Endothelial cell of umbilical vein (primary cell): ENCODE data around the gene KLHL25. TPM values are rescaled to one million over a fixed set of nuclear protein-coding genes. Genes with fewer than 3 reads are reported as not detected.
A peak's percentile ranks its signal among the peaks of the same experiment; 100 is the strongest.

Source experiments
- BruUV-seq: library from RNA; stranded (reverse); fragments of 400-500 nt; replicated peaks from 2 replicates; lab custom pipeline; 2021; lab: Mats Ljungman, UMichigan
- CTCF ChIA-PET: fragments of 300-600, 350-600 bp; sonication (Branson Sonifier 250); formaldehyde crosslinking; loops from one replicate; lab custom pipeline; 2021; ENCODE audit warnings: antibody characterized with exemption, inconsistent platforms; lab: Charles Lee
- POLR2A ChIA-PET: fragments of 300-600, 350-600 bp; sonication (Branson Sonifier 250); formaldehyde crosslinking; loops from one replicate; lab custom pipeline; 2021; ENCODE audit warnings: antibody characterized with exemption, inconsistent platforms; lab: Charles Lee
- DNase-seq: peaks from one replicate; pipeline ENCODE4 v3.0.0-alpha.2; 2011; ENCODE audit warnings: low read depth, low spot score
- FAIRE-seq: peaks from 2 replicates; lab custom pipeline; 2011; peaks lifted over from hg19 to GRCh38; lab: Jason Lieb, UNC
- H2AFZ ChIP-seq: 2 replicates; pipeline ENCODE4 v1.6.0; 2012; ENCODE audit warnings: low read depth, low read length, control low read depth, inconsistent platforms
- H3K27ac ChIP-seq: 2 replicates; pipeline ENCODE4 v1.5.1; 2011; ENCODE audit warnings: low read depth, mild to moderate bottlenecking, control low read depth, low read length, moderate library complexity; ENCODE audit not compliant: insufficient read depth
- H3K27me3 ChIP-seq, 2 experiments: 2 replicates each; pipeline versions ENCODE4 v1.6.0 to v1.6.1; 2011; ENCODE audit warnings: low read length in 2 of 2, mixed read lengths in 1 of 2; ENCODE audit not compliant: control insufficient read depth in 2 of 2, insufficient read depth in 2 of 2
- H3K36me3 ChIP-seq, 2 experiments: 2 replicates in 1 of 2; 3 replicates in 1 of 2; pipeline ENCODE4 v1.5.1; 2011; ENCODE audit warnings: low read length in 2 of 2, mild to moderate bottlenecking in 1 of 2, moderate library complexity in 1 of 2; ENCODE audit not compliant: control insufficient read depth in 2 of 2, insufficient read depth in 2 of 2; ENCODE audit errors: extremely low read depth in 1 of 2
- H3K4me1 ChIP-seq: 3 replicates; pipeline ENCODE4 v1.5.1; 2011; ENCODE audit warnings: mild to moderate bottlenecking, low read length; ENCODE audit not compliant: control insufficient read depth, insufficient read depth; ENCODE audit errors: extremely low read depth
- H3K4me2 ChIP-seq: 2 replicates; pipeline ENCODE4 v1.6.1; 2011; ENCODE audit warnings: low read length, control low read depth, mixed read lengths; ENCODE audit not compliant: insufficient read depth
- H3K4me3 ChIP-seq, 3 experiments: fragments of 200-600 bp in 1 of 3; sonication (generic), shearing (Covaris generic) in 1 of 3; replicated peaks in 1 of 3; 2 replicates each; pipeline ENCODE4 v1.5.1; 2011 to 2016; ENCODE audit warnings: control low read depth in 3 of 3, low read length in 3 of 3, mild to moderate bottlenecking in 2 of 3, inconsistent platforms in 1 of 3, low read depth in 1 of 3, moderate library complexity in 1 of 3; ENCODE audit not compliant: insufficient read depth in 1 of 3
- H3K79me2 ChIP-seq: 2 replicates; pipeline ENCODE4 v1.6.0; 2012; ENCODE audit warnings: low read length, inconsistent platforms; ENCODE audit not compliant: control insufficient read depth, insufficient read depth
- H3K9ac ChIP-seq: replicated peaks from 2 replicates; pipeline ENCODE3; 2011; ENCODE audit warnings: low read length, control low read depth; ENCODE audit not compliant: insufficient read depth; ENCODE audit errors: extremely low read depth
- H3K9me1 ChIP-seq: replicated peaks from 3 replicates; pipeline ENCODE4 v1.6.0; 2011; ENCODE audit warnings: mild to moderate bottlenecking, low read length; ENCODE audit not compliant: control insufficient read depth, insufficient read depth; ENCODE audit errors: extremely low read depth
- H3K9me3 ChIP-seq: replicated peaks from 2 replicates; pipeline ENCODE4 v1.5.1; 2012; ENCODE audit warnings: low read length, inconsistent platforms; ENCODE audit not compliant: control insufficient read depth, insufficient read depth
- H4K20me1 ChIP-seq: replicated peaks from 2 replicates; pipeline ENCODE3; 2011; ENCODE audit warnings: mild to moderate bottlenecking, low read length; ENCODE audit not compliant: control insufficient read depth, insufficient read depth; ENCODE audit errors: extremely low read depth
- EZH2 ChIP-seq: IDR thresholded peaks from 2 replicates; pipeline ENCODE4 v1.6.1; 2012; ENCODE audit warnings: borderline replicate concordance, low read depth, mild to moderate bottlenecking, moderate library complexity, low read length, inconsistent platforms; ENCODE audit not compliant: severe bottlenecking
- FOS ChIP-seq: IDR thresholded peaks from 2 replicates; pipeline ENCODE4 v1.6.1; 2011; ENCODE audit warnings: mild to moderate bottlenecking, low read length, moderate library complexity, borderline replicate concordance; ENCODE audit not compliant: insufficient read depth
- GATA2 ChIP-seq: IDR thresholded peaks from 2 replicates; pipeline ENCODE4 v1.7.0; 2011; ENCODE audit warnings: low read depth, mild to moderate bottlenecking, moderate library complexity, mixed read lengths, low read length; ENCODE audit not compliant: insufficient read length, insufficient read depth
- JUN ChIP-seq: IDR thresholded peaks from 2 replicates; pipeline ENCODE4 v1.6.1; 2011; ENCODE audit warnings: borderline replicate concordance, low read depth; ENCODE audit not compliant: insufficient read length, insufficient read depth
- MYC ChIP-seq: IDR thresholded peaks from one replicate; pipeline ENCODE4 v1.6.1; 2011; ENCODE audit warnings: mild to moderate bottlenecking, low read depth, low read length
- POLR2A ChIP-seq: IDR thresholded peaks from 2 replicates; pipeline ENCODE4 v1.6.1; 2012; ENCODE audit warnings: low read depth, mild to moderate bottlenecking, control low read depth, low read length
- POLR2AphosphoS5 ChIP-seq: IDR thresholded peaks from 2 replicates; pipeline ENCODE4 v1.6.1; 2012; ENCODE audit warnings: low read depth, mild to moderate bottlenecking, control low read depth, low read length, moderate library complexity; ENCODE audit not compliant: insufficient read depth
- dilution Hi-C: fragments of 300-500 bp; cut with MboI; formaldehyde crosslinking; loops from one replicate; pipeline ENCODE4 v1.15.0; 2019; ENCODE audit warnings: low sequenced_read_pairs; ENCODE audit not compliant: extremely low pct_ligation_motif_present
- intact Hi-C: fragments of 100-400 bp; cut with micrococcal nuclease; formaldehyde crosslinking; loops from one replicate; pipeline ENCODE4 v1.10.0; 2022
- polyA plus RNA-seq, 4 experiments: library from polyadenylated mRNA; depleted of rRNA in 3 of 4; stranded (reverse) in 3 of 4; unstranded in 1 of 4; fragments of >200 nt; gene quantifications; 2 replicates each; pipeline versions ENCODE4 v1.2.1 to v1.2.3, GENCODE V29; 2011 to 2012; ENCODE audit warnings: missing spikeins in 1 of 4
- total RNA-seq: library from RNA; stranded (reverse); gene quantifications from 2 replicates; pipeline ENCODE4 v1.2.3, GENCODE V29; 2021
- TF ChIP-seq, protein P1 (sequence below): IDR thresholded peaks from 2 replicates; pipeline ENCODE4 v1.6.1; 2011; ENCODE audit not compliant: insufficient read depth, insufficient read length
- TF ChIP-seq, protein P2 (sequence below), 2 donors: IDR thresholded peaks; 1 replicate in 1 of 2; 2 replicates in 1 of 2; pipeline ENCODE4 v1.5.1; 2011; ENCODE audit warnings: low read length in 2 of 2, mild to moderate bottlenecking in 2 of 2, moderate library complexity in 2 of 2, control low read depth in 1 of 2, inconsistent platforms in 1 of 2, low read depth in 1 of 2; ENCODE audit not compliant: insufficient read depth in 1 of 2; ENCODE audit errors: extremely low read depth in 1 of 2

KLHL25 gene
- total and polyA plus RNA-seq, 2 donors (not counting 3 experiments of a cell fraction or from before 2014, with no cell fraction given), result 5.4 to 6.4 TPM

- Histone ChIP-seq H3K9ac (no peak overlapping the region), H4K20me1 (no peaks in the 10 kb centered on the region), H3K4me1 (peaks cover 8% of the 10 kb centered on the region), H3K27me3 (no peaks in the 10 kb centered on the region), H3K9me1 (no peaks in the 10 kb centered on the region), H3K27ac (no peak overlapping the region), H3K9me3 (no peaks in the 10 kb centered on the region), H3K4me2 (no peak overlapping the region), H3K79me2 (no peaks in the 10 kb centered on the region), H3K4me3 (no peak overlapping the region), H2AFZ (no peak overlapping the region), H3K36me3 (no peaks in the 10 kb centered on the region)
- FAIRE-seq (peak; percentile 70), DNase-seq (peak; percentile 28)
- intact Hi-C loops, result loop anchor here (2.0 kb wide), 1 partner anchor 15 kb away; no protein-coding TSS in a partner anchor
- BruUV-seq, result no TSS peak
- TF ChIP-seq FOS (peak; percentile 40), MYC (no peak)
- CTCF ChIA-PET, result interaction anchor here (1.0 to 1.2 kb wide), 2 partner anchors 44 to 56 kb away, joined by 4 to 5 read pairs; no protein-coding TSS in a partner anchor
- dilution Hi-C loops, result no loop called here
- POLR2A ChIA-PET, result interaction anchor here (1.6 kb wide), 1 partner anchor 9 kb away, joined by 4 read pairs; the partner anchor contains the start of gene KLHL25
These were observed 8.6 kb downstream of the KLHL25 start for GRCh38 chr15:85785887-85786780.

DNA sequence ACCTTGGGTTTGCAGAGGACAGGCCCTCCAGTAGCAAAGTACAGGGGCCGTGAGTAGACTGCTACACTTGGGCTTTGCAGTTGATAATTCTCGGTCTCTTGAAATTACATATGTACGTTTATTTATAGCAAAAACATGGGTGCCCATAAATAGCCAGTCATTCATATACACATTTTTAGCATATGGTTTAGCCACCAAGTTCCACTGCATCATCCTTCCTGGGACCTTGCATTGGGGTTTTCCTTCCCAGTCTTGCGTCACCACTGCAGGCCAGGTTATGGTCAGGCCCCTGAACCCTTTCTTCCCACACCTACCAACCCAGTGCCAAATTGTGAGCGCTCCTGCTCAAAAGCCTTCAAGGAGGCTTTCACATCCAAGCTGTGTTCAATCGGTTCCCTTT lies 12.7 kb downstream of the KLHL25 start:
- intact Hi-C loops, result no loop called here
- dilution Hi-C loops, result no loop called here
- FAIRE-seq, result no peak
- Histone ChIP-seq H3K4me2 (no peak overlapping the region), H3K27me3 (no peaks in the 10 kb centered on the region), H3K36me3 (no peaks in the 10 kb centered on the region), H3K79me2 (no peaks in the 10 kb centered on the region), H4K20me1 (no peaks in the 10 kb centered on the region), H3K4me1 (peaks cover 8% of the 10 kb centered on the region), H3K9me3 (no peaks in the 10 kb centered on the region), H3K27ac (no peak overlapping the region), H3K4me3 (no peak overlapping the region), H3K9me1 (no peaks in the 10 kb centered on the region), H2AFZ (no peak overlapping the region), H3K9ac (no peak overlapping the region)
- no peak for DNase-seq
- ChIA-PET CTCF (no interaction called here), POLR2A (no interaction called here)
- TF ChIP-seq EZH2, result no peak
- no peak for TF ChIP-seq POLR2AphosphoS5
- TF ChIP-seq FOS, result no peak
- TF ChIP-seq, protein P1, sequence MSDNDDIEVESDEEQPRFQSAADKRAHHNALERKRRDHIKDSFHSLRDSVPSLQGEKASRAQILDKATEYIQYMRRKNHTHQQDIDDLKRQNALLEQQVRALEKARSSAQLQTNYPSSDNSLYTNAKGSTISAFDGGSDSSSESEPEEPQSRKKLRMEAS, result no peak
- no peak for TF ChIP-seq MYC
- no peak for TF ChIP-seq GATA2
- TF ChIP-seq POLR2A, result no peak
- no peak for TF ChIP-seq JUN
- TF ChIP-seq, protein P2, sequence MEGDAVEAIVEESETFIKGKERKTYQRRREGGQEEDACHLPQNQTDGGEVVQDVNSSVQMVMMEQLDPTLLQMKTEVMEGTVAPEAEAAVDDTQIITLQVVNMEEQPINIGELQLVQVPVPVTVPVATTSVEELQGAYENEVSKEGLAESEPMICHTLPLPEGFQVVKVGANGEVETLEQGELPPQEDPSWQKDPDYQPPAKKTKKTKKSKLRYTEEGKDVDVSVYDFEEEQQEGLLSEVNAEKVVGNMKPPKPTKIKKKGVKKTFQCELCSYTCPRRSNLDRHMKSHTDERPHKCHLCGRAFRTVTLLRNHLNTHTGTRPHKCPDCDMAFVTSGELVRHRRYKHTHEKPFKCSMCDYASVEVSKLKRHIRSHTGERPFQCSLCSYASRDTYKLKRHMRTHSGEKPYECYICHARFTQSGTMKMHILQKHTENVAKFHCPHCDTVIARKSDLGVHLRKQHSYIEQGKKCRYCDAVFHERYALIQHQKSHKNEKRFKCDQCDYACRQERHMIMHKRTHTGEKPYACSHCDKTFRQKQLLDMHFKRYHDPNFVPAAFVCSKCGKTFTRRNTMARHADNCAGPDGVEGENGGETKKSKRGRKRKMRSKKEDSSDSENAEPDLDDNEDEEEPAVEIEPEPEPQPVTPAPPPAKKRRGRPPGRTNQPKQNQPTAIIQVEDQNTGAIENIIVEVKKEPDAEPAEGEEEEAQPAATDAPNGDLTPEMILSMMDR (IDR thresholded peaks at IDR 0.05; ENCODE audit: extremely low read depth in 1 of 2, insufficient read depth in 1 of 2, low read depth in 1 of 2, low read length in 2 of 2), result no peak
- BruUV-seq, result no TSS peak
